Activated effector memory CD4-positive, alpha-beta T cell treated with anti-CD3 and anti-CD28 coated beads, Interleukin-2, amount 50 U/mL, for 16 hours (primary cell): ENCODE results near the gene PANK2.
"Not testable (repeated sequence)": the region's sequence is repeated elsewhere in the genome, so short reads cannot be mapped to it uniquely, and the experiment has no call there.

Experiments used
- DNase-seq: peaks from one replicate; pipeline ENCODE4 v3.0.0-alpha.2; 2020

PANK2 gene

DNA sequence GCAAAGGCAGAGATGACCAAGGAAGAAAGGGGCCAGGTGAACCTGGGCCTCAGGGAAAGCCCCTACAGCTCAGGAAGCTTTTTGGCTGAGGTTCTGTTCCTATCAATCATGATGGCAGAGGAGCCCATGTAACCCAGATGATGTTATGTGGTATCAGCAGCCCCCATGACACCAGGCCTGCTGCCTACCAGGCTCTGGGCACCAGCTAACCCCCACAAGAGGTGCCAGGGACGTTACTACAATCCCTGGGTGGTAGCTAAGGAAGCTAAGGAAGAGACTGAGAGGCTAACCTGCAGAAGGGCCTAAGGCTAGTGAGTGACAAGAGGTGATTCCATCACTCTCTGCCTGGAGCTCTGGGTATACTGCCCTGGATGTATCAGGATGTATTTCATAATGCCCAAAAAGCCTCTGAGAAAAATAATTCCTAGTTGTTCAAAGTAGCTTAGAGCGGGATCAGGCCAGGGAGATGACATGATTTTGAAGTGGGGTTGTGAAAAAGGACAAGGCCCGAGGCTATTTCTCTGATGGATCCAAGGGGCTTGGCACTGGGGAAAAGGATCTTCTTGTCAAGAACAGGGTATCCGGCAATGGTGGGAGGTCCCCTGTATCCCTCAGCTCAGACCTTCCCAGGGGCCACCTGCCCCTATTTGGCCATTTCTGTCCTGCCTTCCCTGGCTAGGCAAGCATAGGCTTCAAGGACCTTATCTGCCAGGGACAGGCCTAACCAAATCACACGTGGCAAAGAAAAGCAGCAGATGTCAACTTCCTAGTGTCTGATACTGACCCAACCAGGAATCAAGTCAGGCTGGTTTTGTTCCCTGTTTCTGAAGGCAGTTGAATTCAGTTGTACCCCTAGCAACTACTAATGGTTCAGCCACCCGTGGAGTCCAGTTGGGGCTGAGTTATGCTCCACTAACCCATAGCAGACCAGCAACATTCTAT is 41.3 kb downstream of the PANK2 start:
- no peak for DNase-seq

DNA sequence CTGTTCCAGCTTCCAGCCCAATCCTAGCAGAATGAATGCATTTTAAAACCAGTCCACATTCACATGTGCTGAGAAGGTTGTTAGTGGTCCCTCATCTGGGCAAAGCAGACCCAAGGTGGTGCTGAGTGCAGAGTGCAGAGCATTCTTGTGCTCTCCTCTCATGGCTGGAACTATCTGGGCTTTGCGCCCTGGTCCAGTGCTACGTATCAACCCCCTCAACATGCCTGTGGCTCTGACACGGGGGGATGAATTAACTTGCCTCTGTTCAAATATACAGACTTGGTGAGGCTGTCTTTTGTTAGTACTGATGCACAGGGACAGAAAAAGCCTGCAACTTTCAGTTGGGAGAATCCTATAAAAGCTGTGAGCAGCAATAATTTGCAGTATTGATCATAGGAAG is 42.5 kb downstream of the PANK2 start:
- no peak for DNase-seq

DNA sequence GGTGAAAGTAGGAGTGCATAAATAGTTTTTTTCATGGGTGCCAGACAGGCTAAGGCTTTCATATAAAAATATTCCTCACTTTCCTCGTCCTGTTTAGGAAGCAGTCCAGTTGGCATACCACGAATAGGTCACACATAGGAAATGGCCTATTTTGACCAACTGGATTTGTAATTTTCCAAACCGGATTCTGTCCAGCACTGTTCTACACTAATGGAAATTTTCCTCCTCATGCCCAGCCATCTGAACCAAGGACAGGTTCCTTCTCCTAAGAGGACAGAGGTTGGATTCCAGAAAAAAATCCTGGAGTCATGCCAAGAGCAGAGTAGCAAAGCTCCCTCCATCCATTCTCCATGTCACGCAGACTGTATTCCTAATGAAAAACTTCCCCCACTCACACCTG is 43.1 kb downstream of the PANK2 start:
- DNase-seq = no peak

DNA sequence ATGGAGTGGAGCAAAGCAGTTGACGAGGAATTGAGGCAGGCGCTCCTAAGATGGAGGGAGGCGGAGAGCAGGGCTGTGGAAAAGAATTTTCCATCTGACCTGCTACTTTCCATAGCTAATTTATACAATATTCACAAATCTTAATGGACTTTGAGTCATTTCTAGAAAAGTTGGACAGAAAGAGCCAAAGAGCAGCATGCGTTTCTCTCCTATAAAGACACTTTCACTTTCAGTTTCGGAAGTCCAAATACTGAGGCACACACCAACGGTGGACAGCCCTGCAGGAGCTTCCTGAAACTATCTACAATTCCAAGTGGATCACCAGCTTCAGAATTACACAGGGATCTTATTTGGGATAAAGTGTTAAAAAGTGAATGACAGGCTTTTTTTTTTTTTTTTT is 43.5 kb downstream of the PANK2 start:
- no peak for DNase-seq

DNA sequence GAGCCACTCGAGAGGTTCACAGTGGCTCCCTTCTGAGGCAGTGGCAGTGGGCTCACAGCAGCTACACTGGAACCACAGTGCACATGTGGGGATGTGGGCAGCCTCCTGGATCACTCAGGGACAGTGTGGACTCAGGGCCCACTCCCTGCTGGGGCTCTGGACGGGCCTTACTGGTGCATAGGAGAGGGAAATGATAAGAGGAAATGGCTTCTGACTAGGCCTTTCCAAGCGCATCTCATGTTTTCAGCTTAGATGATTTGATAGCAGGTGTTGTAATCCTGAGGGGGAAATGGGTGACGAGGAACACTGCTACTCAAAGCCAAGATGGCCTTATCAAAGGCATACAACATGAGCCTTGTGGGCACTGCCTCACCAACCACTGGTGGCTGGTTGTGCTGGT is 44.0 kb downstream of the PANK2 start:
- no peak for DNase-seq

DNA sequence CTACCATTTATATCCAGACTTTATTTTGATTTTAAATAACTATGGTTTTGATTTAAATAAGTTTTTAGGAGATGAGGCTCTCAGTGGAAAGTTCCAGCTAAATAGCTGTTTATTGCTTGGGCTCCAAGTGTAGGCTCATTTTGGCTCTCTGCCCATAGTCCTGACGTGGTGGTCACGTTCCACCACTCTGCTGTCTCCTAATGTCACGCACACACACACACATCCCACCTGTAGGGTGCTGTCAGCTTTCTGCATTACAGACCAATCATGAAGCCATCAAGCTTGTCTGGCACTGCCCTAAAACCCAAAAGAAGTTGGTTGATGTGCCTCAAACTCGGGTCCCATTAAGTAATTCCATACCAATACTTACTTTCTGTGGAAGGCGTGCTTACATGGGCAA is 45.4 kb downstream of the PANK2 start:
- no peak for DNase-seq

DNA sequence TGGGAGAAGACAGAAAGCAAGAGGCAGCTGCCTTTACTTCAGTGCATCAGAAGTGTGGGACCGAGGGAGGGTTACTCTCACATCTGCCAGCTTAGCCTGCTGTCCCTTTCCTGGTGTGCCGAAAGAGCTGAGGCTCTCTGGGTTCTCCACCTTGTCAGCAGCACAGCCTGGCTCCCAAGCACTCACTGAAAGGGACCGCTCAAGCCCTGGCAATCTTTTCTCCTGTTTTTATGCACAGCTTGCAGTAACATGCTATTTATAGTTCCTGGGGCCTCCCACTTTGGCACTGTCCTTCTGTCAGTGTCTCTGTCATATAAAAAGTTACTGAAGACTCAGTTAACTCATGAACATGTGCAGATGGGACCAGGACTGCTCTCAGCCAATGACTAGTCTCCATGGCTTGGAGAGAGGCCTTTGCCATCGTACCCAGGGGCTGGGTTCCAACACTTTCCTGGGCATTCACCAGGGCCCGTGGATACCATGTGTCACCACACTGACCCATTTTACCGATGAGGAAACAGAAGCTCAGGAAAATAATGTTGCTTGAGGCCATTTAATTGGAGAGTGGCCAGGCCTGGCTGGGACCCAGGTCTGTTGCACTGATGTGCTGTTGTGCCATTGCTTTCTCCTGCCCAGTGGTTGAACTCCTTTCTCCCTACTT is 46.2 kb downstream of the PANK2 start:
- no peak for DNase-seq

DNA sequence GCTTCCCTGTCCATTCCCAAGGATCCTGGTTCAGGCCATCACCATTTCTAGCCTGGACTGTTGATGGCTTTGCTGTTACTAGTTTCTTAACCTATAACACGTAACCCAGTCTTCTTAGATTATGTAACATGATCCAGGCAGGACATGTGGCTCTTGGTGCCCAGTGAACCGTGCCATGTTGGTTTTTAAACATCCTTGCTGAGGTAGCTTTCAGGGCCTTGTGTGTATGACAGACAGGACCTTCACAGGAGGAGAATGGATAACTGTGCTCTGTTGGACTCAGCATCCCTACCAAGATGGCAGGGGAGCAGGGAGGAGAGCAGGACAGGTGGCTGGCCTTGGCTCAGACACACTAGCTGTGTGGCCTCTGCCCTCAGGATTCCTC is 46.8 kb downstream of the PANK2 start:
- DNase-seq = no peak

DNA sequence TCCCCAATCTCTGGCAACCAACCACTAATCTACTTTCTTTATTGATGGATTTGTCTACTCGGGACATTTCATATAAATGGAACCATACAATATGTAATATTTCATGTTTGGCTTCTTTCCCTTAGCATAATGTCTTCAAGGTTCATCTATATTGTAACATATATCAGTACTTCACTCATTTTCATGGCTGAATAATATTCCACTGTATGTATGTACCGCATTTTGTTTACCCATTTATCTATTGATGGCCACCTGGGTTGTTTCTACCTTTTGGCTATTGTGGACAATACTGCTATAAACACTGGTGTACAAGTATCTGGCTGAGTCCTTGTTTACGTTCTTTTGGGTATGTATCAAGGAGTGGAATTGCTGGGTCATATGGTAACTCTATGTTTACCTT is 48.4 kb downstream of the PANK2 start:
- DNase-seq = no peak

DNA sequence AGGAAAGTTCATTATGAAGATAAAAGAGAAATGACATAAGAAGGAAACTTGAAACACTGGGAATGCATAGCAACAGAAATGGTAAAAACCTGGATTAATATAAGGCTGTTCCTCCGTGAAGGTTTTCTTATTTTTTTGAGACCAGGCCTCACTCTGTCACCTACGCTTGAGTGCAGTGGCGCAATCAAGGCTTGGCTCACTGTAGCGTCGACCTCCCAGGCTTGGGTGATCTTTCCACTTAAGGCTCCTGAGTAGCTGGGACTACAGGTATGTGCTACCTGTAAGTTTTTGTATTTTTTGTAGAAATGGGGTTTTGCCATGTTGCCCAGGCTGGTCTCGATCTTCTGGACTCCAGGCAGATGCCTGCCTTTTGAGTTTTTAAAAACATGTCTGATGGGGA is 51.7 kb downstream of the PANK2 start:
- DNase-seq = no peak

DNA sequence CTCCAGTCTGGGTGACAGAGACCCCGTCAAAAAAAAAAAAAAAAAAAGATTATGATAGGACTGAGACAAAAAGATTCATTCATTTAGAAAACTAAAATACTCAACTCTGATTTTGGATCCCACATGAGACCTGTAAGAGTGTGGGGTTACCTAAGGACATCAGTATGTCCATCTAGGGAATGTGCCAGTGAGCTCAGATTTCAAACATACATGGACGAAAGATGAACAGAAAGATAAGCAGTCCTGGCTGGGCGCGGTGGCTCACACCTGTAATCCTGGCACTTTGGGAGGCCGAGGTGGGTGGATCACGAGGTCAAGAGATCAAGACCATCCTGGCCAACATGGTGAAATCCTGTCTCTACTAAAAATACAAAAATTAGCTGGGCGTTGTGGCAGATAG is 57.5 kb downstream of the PANK2 start:
- DNase-seq = not testable (repeated sequence)

DNA sequence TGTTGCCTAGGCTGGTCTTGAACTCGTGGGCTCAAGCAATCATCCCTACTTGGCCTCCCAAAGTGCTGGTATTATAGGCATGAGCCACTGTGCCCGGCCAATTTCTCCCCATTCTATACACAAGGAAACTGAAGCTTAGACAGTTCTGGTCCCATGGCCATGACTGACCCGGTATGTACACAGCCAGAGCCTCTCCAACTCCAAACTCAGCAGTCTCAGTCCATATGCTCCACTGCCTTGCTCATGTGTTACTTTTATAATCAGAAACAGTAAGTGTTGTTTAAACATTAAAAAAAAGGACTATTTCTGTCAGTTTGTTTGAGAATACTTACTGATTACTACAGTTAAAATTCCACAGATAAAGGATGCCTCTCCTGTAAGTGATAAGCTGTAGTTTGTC is 75.5 kb downstream of the PANK2 start:
- no peak for DNase-seq

DNA sequence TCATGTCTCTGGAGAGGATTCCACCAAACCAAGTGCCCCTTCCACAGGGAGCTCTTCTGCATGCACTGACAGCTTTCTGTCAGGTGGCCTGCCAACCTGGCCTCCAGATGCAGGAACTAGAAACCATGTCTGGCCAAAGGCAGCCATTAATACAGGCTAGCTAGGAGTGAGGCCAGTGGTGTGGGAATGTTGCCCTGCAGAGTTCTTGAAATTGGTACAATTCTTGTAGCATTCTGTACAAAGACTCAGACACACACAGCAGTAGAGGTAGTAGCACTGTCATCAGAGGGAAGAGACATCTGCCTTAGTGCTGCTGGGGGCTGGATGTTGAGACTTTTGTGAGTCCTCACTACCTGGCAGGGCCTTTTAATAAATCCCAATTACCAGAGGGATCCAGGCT is 77.4 kb downstream of the PANK2 start:
- DNase-seq = no peak

DNA sequence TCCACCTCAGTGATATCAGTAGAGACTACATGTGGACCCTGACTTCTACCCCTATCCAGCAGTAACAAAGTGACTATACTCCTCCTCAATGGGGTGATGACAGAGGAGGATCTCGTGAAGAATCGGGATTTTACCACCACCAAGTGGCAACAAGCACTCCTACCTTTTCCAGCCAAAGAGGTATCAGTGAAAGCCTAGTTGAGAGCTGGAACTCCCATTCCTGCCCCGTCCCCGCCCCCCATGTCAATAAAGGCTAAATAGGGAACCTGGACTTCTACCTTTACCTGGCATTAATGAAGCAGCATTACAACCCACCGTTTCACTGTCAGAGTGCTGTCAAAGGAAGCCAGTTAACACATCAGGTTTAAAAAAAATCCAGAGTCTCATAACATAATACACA is 80.8 kb downstream of the PANK2 start:
- no peak for DNase-seq

DNA sequence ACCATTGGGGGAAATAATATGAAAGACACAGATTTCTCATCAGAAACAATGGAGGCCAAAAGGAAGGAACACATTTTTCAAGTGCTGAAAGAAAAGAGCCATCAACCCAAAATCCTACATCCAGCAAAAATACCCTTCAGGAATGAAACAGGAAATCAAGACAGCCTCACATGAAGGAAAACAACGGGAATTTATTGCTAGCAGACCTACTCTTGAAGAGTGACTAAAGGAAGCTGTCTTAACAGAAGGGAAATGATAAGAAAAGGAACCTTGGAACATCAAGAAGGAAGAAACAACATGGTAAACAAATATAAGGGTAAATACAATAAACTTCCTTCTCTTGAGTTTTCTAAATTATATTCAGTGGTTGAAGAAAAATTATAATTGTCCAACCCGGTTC is 82.0 kb downstream of the PANK2 start:
- DNase-seq = no peak

DNA sequence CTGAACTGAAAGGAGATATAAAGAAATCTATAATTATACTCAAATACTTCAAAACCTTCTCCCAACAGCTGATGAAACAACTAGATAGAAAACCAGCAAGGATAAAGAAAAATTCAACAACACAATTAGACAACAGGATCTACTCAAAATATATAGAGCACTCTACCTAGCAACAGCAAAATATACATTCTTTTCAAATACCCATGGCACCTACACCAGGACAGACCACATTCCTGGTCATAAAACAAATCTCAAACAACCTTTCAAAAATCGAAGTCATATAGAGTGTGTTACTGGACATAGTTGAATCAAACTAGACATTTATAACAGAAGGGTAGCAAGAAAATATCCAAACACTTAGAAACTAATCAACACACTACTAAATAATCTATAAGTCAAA is 83.0 kb downstream of the PANK2 start:
- DNase-seq = no peak

DNA sequence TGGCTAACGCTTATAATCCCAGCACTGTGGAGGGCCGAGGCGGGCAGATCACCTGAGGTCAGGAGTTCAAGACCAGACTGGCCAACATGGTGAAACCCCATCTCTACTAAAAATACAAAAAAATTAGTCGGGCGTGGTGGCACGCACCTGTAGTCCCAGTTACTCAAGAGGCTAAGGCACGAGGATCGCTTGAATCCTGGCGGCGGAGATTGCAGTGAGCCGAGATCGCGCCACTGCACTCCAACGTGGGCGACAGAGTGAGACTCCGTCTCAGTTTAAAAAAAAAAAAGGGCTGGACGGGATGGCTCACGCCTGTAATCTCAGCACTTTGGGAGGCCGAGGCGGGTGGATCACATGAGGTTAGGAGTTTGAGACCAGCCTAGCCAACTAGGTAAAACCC is 83.4 kb downstream of the PANK2 start:
- not testable (repeated sequence) for DNase-seq

DNA sequence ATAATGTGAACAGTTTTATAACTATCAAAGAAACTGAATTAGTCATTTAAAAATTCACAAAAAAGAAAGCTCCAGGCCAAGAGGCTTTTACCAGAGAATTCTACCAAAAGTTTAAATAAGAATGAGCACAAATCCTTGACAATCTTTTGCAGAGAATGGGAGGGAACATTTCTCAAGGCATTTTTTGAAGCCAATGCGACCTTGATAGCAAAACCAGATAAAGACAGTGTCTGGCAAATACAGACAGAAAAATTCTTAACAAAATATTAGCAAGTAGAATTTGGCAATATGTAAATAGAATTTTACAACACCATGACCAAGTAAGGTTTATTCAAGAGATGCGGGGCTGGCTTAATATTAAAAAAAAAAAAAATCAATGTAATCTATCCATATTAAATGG is 84.5 kb downstream of the PANK2 start:
- no peak for DNase-seq

DNA sequence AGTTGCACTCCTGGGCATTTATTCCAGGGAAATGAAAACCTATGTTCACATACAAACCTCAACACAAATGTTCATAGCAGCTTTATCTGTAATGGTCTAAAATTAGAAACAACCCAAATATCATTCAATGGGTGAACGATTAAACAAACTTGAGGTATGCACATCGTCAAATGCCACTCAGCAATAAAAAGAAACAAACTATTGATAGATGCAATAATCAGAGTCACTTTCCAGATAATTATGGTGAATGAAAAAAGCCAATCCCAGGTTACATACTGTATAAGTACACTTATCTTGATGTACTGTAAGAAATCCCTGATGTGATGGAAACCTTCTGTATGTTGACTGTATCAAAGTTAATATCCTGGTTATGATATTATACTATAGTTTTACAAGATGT is 87.3 kb downstream of the PANK2 start:
- no peak for DNase-seq
